ENCODE results near the gene TBXA2R.
A peak's percentile ranks its signal among the peaks of the same experiment; 100 is the strongest.
"Not testable (repeated sequence)": the region's sequence is repeated elsewhere in the genome, so short reads cannot be mapped to it uniquely, and the experiment has no call there.

The TBXA2R gene

GRCh38 chr19:3639479-3639878, 32.8 kb upstream of the TBXA2R start:
- DNase-seq (ENCODE audit: low read depth in 2 of 2) = no peak

- DNase-seq (ENCODE audit: low read depth in 2 of 2) = no peak
Measured at GRCh38 chr19:3638208-3639193, 31.8 kb upstream of the TBXA2R start.

- DNase-seq (ENCODE audit: low read depth in 2 of 2) = no peak
Measured at GRCh38 chr19:3637621-3638020, 30.9 kb upstream of the TBXA2R start.

GRCh38 chr19:3636962-3637361, 30.3 kb upstream of the TBXA2R start:
- DNase-seq (ENCODE audit: low read depth in 2 of 2) = no peak

GRCh38 chr19:3636506-3636905, 29.8 kb upstream of the TBXA2R start:
- no peak for DNase-seq (ENCODE audit: low read depth in 2 of 2)

GRCh38 chr19:3634496-3635045, 27.9 kb upstream of the TBXA2R start:
- DNase-seq (ENCODE audit: low read depth in 2 of 2) = no peak

GRCh38 chr19:3633559-3633988, 26.9 kb upstream of the TBXA2R start:
- DNase-seq (ENCODE audit: low read depth in 2 of 2) = no peak

- no peak for DNase-seq (ENCODE audit: low read depth in 2 of 2)
Measured at GRCh38 chr19:3632739-3633558, 26.3 kb upstream of the TBXA2R start.

GRCh38 chr19:3632098-3632497, 25.4 kb upstream of the TBXA2R start:
- no peak for DNase-seq (ENCODE audit: low read depth in 2 of 2)

- no peak for DNase-seq (ENCODE audit: low read depth in 2 of 2)
Measured at GRCh38 chr19:3631053-3631861, 24.6 kb upstream of the TBXA2R start.

- not testable (repeated sequence) for DNase-seq (ENCODE audit: low read depth in 2 of 2)
Measured at GRCh38 chr19:3628766-3629165, 22.1 kb upstream of the TBXA2R start.

- DNase-seq (ENCODE audit: low read depth in 2 of 2) = no peak
Measured at GRCh38 chr19:3627351-3627723, 20.7 kb upstream of the TBXA2R start.

GRCh38 chr19:3626473-3627350, 20.0 kb upstream of the TBXA2R start, which contains the start of gene CACTIN:
Gene CACTIN, minus strand, starts transcription at chr19:3626790. Its CDS starts 28 bp downstream, at chr19:3626762.
- peak; percentile 97 for DNase-seq (ENCODE audit: low read depth in 2 of 2)

GRCh38 chr19:3625996-3626472, 19.4 kb upstream of the TBXA2R start:
- DNase-seq (ENCODE audit: low read depth in 2 of 2) = no peak

GRCh38 chr19:3623716-3624115, 17.0 kb upstream of the TBXA2R start:
- DNase-seq (ENCODE audit: low read depth in 2 of 2) = no peak

- DNase-seq (ENCODE audit: low read depth in 2 of 2) = no peak
Measured at GRCh38 chr19:3622224-3622623, 15.5 kb upstream of the TBXA2R start.

GRCh38 chr19:3621689-3622088, 15.0 kb upstream of the TBXA2R start:
- no peak for DNase-seq (ENCODE audit: low read depth in 2 of 2)

- no peak for DNase-seq (ENCODE audit: low read depth in 2 of 2)
Measured at GRCh38 chr19:3620817-3621547, 14.3 kb upstream of the TBXA2R start.

- no peak for DNase-seq (ENCODE audit: low read depth in 2 of 2)
Measured at GRCh38 chr19:3620145-3620816, 13.6 kb upstream of the TBXA2R start.
